K562 (cell line): ENCODE results near the gene VWA3B. TPM values are rescaled to one million over a fixed set of nuclear protein-coding genes. Genes with fewer than 3 reads are reported as not detected.

Experiments used
- ATAC-seq: fragments of 200-7000 bp; cut with Tn5 transposase; 3 replicates; pipeline ENCODE4 v1.9.1; 2020; ENCODE audit warnings: moderate library complexity
- BruUV-seq: library from RNA; stranded (reverse); fragments of 400-500 nt; replicated peaks from 2 replicates; lab custom pipeline; 2021; lab: Mats Ljungman, UMichigan
- CTCF ChIA-PET: fragments of 300-600 bp; formaldehyde crosslinking; extraction: SDS; loops from one replicate; lab custom pipeline; 2021; ENCODE audit warnings: low intra/inter-chr PET ratio; lab: Yijun Ruan, JAX
- POLR2A ChIA-PET: fragments of 300-600, 350-650 bp; sonication (Branson Sonifier 250); formaldehyde crosslinking; extraction: SDS; loops from one replicate; lab custom pipeline; 2021; ENCODE audit warnings: antibody characterized with exemption, inconsistent platforms; lab: Yijun Ruan, JAX
- DNase-seq, 4 experiments: peaks; one replicate each; pipeline versions ENCODE4 v3.0.0 to v3.0.0-alpha.2; 2011 to 2018; ENCODE audit warnings: low spot score in 3 of 4, mixed read lengths in 3 of 4; ENCODE audit errors: extremely low read depth in 1 of 4
- FAIRE-seq: peaks from 2 replicates; lab custom pipeline; 2011; peaks lifted over from hg19 to GRCh38; lab: Jason Lieb, UNC
- H2AFZ ChIP-seq: 2 replicates; pipeline ENCODE4 v1.6.0; 2011; ENCODE audit warnings: low read depth, low read length, control low read depth, inconsistent platforms
- H3K27ac ChIP-seq: fragments of 200-600 bp; 3 replicates; pipeline ENCODE4 v1.8.0; 2011; ENCODE audit warnings: low read depth, mild to moderate bottlenecking, control low read depth, inconsistent platforms, low read length, moderate library complexity, mixed read lengths; ENCODE audit errors: extremely low read depth
- H3K27me3 ChIP-seq, 2 experiments: fragments of 300-600 bp in 1 of 2; 2 replicates in 1 of 2; 3 replicates in 1 of 2; pipeline versions ENCODE4 v1.6.0 to v1.8.0; 2011; ENCODE audit warnings: inconsistent platforms in 2 of 2, low read length in 2 of 2, mild to moderate bottlenecking in 1 of 2, mixed read lengths in 1 of 2, moderate library complexity in 1 of 2; ENCODE audit not compliant: control insufficient read depth in 2 of 2, insufficient read depth in 2 of 2
- H3K36me3 ChIP-seq: fragments of 300-600 bp; 3 replicates; pipeline ENCODE4 v1.8.0; 2011; ENCODE audit warnings: mild to moderate bottlenecking, low read length, inconsistent platforms; ENCODE audit not compliant: control insufficient read depth, insufficient read depth
- H3K4me1 ChIP-seq, 2 experiments: fragments of 200-600 bp in 1 of 2; replicated peaks in 1 of 2; 2 replicates in 1 of 2; 3 replicates in 1 of 2; pipeline versions ENCODE4 v1.5.1 to v1.8.0; 2011; ENCODE audit warnings: inconsistent platforms in 2 of 2, low read length in 2 of 2, mild to moderate bottlenecking in 1 of 2, mixed read lengths in 1 of 2, moderate library complexity in 1 of 2; ENCODE audit not compliant: control insufficient read depth in 2 of 2, insufficient read depth in 2 of 2
- H3K4me2 ChIP-seq: 2 replicates; pipeline ENCODE4 v1.6.1; 2011; ENCODE audit warnings: low read length, control low read depth, inconsistent platforms, mixed read lengths; ENCODE audit not compliant: insufficient read depth
- H3K4me3 ChIP-seq: fragments of 200-600 bp; sonication (generic), shearing (Covaris generic); 2 replicates; pipeline ENCODE4 v1.5.1; 2016; ENCODE audit warnings: control low read depth, inconsistent platforms
- H3K79me2 ChIP-seq: fragments of 200-600 bp; 3 replicates; pipeline ENCODE4 v1.8.0; 2011; ENCODE audit warnings: low read length, inconsistent platforms; ENCODE audit not compliant: control insufficient read depth, insufficient read depth
- H3K9ac ChIP-seq, 2 experiments: 2 replicates each; pipeline versions ENCODE4 v1.6.0 to v1.6.1; 2011; ENCODE audit warnings: low read depth in 2 of 2, low read length in 2 of 2, control low read depth in 1 of 2, inconsistent platforms in 1 of 2, mild to moderate bottlenecking in 1 of 2, mixed read lengths in 1 of 2; ENCODE audit not compliant: insufficient read depth in 1 of 2
- H3K9me1 ChIP-seq: one replicate; pipeline ENCODE4 v1.6.0; 2011; ENCODE audit warnings: inconsistent platforms, mild to moderate bottlenecking, low read length, moderate library complexity; ENCODE audit not compliant: control insufficient read depth, insufficient read depth
- H3K9me3 ChIP-seq: replicated peaks from 2 replicates; pipeline ENCODE4 v1.5.1; 2011; ENCODE audit warnings: low read depth, low read length, inconsistent platforms; ENCODE audit not compliant: control insufficient read depth, insufficient read depth
- H4K20me1 ChIP-seq: replicated peaks from 2 replicates; pipeline ENCODE4 v1.6.1; 2011; ENCODE audit warnings: low read length, inconsistent platforms, mixed read lengths; ENCODE audit not compliant: control insufficient read depth, insufficient read depth
- CTCF ChIP-seq, 3 experiments: IDR thresholded peaks in 2 of 3; conservative IDR thresholded peaks in 1 of 3; 2 replicates each; pipeline ENCODE4 v1.5.1; 2011 to 2012; ENCODE audit warnings: low read length in 3 of 3, mild to moderate bottlenecking in 3 of 3, control low read depth in 2 of 3, improper control_type of control experiment in 1 of 3, inconsistent platforms in 1 of 3, low read depth in 1 of 3, mixed read lengths in 1 of 3, moderate library complexity in 1 of 3; ENCODE audit not compliant: insufficient read depth in 2 of 3
- MEIS2 ChIP-seq: fragments of 450-650 bp; IDR thresholded peaks from 2 replicates; pipeline ENCODE4 v1.6.1; 2014; ENCODE audit warnings: mild to moderate bottlenecking; ENCODE audit not compliant: partially characterized antibody
- NFYB ChIP-seq: IDR thresholded peaks from 2 replicates; pipeline ENCODE4 v1.6.1; 2011; ENCODE audit warnings: mild to moderate bottlenecking, moderate library complexity; ENCODE audit not compliant: insufficient read length; ENCODE audit errors: extremely low read depth
- PBX2 ChIP-seq, 2 experiments: IDR thresholded peaks in 1 of 2; conservative IDR thresholded peaks in 1 of 2; 2 replicates each; pipeline ENCODE4 v1.6.1; 2016; ENCODE audit warnings: low read depth in 2 of 2, mild to moderate bottlenecking in 1 of 2, missing compliant biosample characterization in 1 of 2, missing genetic modification characterization in 1 of 2, moderate library complexity in 1 of 2
- PKNOX1 ChIP-seq: fragments of 450-650 bp; IDR thresholded peaks from 2 replicates; pipeline ENCODE4 v1.6.1; 2016
- RAD21 ChIP-seq, 2 experiments: fragments of 250-450 bp in 1 of 2; fragments of 450-650 bp in 1 of 2; sonication (Bioruptor Pico) in 1 of 2; formaldehyde crosslinking in 1 of 2; IDR thresholded peaks in 1 of 2; conservative IDR thresholded peaks in 1 of 2; 2 replicates each; pipeline versions ENCODE4 v1.4.0 to v1.8.0; 2020 to 2022; ENCODE audit warnings: mild to moderate bottlenecking in 2 of 2, moderate library complexity in 1 of 2
- VEZF1 ChIP-seq: fragments of 200-800 bp; sonication (Bioruptor generic); IDR thresholded peaks from 2 replicates; pipeline ENCODE4 v1.6.1; 2017; ENCODE audit warnings: missing genetic modification characterization, missing compliant biosample characterization
- ZNF699 ChIP-seq: fragments of 250-450 bp; sonication (Bioruptor Pico); IDR thresholded peaks from 2 replicates; pipeline ENCODE4 v1.8.0; 2021; ENCODE audit warnings: mild to moderate bottlenecking, moderate library complexity; ENCODE audit not compliant: insufficient replicate concordance
- WGBS: fragments of 100-300 bp; shearing (Covaris generic); methylation state at CpG from one replicate; pipeline ENCODE4 v1.1.6; 2016; ENCODE audit warnings: low coverage, mixed read lengths; ENCODE audit not compliant: insufficient coverage; ENCODE audit errors: missing lambda C conversion rate; 5-methylcytosine and 5-hydroxymethylcytosine counted together
- in situ Hi-C: fragments of 300-500 bp; cut with MboI; formaldehyde crosslinking; loops from 4 replicates; pipeline ENCODE4 v1.15.0; 2018; ENCODE audit warnings: inconsistent platforms, mixed read lengths
- intact Hi-C: fragments of 100-400 bp; cut with micrococcal nuclease; formaldehyde crosslinking; loops from 2 replicates; pipeline ENCODE4 v1.14.2; 2022
- polyA plus RNA-seq, 8 experiments: library from polyadenylated mRNA; depleted of rRNA in 4 of 8; stranded (reverse) in 5 of 8; unstranded in 3 of 8; fragments of >200 nt; fragmentation: Nextera tagmentation in 2 of 8; fragmentation: Illumina TruSeq in 1 of 8; extraction: Ambion mirVana in 2 of 8; extraction: Trizol in 1 of 8; gene quantifications; 2 replicates each; pipeline versions ENCODE4 v1.2.1 to v1.2.3, GENCODE V29; 2011 to 2014; ENCODE audit warnings: inconsistent platforms in 1 of 8, missing spikeins in 1 of 8
- total RNA-seq, 7 experiments: library from RNA; depleted of rRNA in 6 of 7; stranded (reverse); fragments of >200 nt in 6 of 7; fragmentation: Illumina TruSeq in 2 of 7; extraction: Trizol in 2 of 7; gene quantifications; 2 replicates each; pipeline versions ENCODE4 v1.2.1 to v1.2.3, GENCODE V29; 2011 to 2021; ENCODE audit warnings: low replicate concordance in 1 of 7

VWA3B gene
- total and polyA plus RNA-seq, 9 of the 15 experiments (the other 6 are each of a cell fraction or from before 2014, with no cell fraction given), result not detected

GRCh38 chr2:98149333-98149697 lies 62.3 kb downstream of the VWA3B start:
- H4K20me1 ChIP-seq, result no peaks in the 10 kb centered on the region
- TF ChIP-seq RAD21 (CRISPR knock-in tag; conservative IDR thresholded peaks at IDR 0.05 in 1 of 2, IDR thresholded peaks at IDR 0.05 in 1 of 2) (peak in 1 of 2 experiments; percentile 20; a peak in 1 of 4 replicates), VEZF1 (CRISPR knock-in tag) (no peak), MEIS2 (peak; percentile 56), ZNF699 (CRISPR knock-in tag) (no peak), PKNOX1 (peak; percentile 95), CTCF (IDR thresholded peaks at IDR 0.05 in 2 of 3, conservative IDR thresholded peaks at IDR 0.05 in 1 of 3; ENCODE audit: insufficient read depth in 2 of 3, low read depth in 1 of 3, low read length in 3 of 3) (peak in 1 of 3 experiments; percentile 9; a peak in 1 of 6 replicates), PBX2 (CRISPR knock-in tag; IDR thresholded peaks at IDR 0.05; ENCODE audit: low read depth) (no peak), PBX2 (tag; conservative IDR thresholded peaks at IDR 0.05; ENCODE audit: low read depth) (peak; percentile 67), NFYB (peak; percentile 16)
- POLR2A ChIA-PET, result interaction anchor here (1.4 kb wide), 1 partner anchor 35 kb away, joined by 4 read pairs; no protein-coding TSS in a partner anchor
- DNase-seq (peak in 2 of 4 experiments; percentile 34 to 37), FAIRE-seq (peak; percentile 80), ATAC-seq (peak; percentile 90)
- H3K79me2 ChIP-seq, result no peaks in the 10 kb centered on the region
- H3K9ac ChIP-seq, result no peak overlapping the region
- no peak overlapping the region for H2AFZ ChIP-seq
- BruUV-seq, result no TSS peak
- H3K4me1 ChIP-seq, result no peaks in the 10 kb centered on the region
- H3K36me3 ChIP-seq, result no peaks in the 10 kb centered on the region
- CTCF ChIA-PET, result no interaction called here
- H3K9me3 ChIP-seq, result no peaks in the 10 kb centered on the region
- 0% methylated on average over 4 of the region's 4 CpGs for WGBS
- intact Hi-C loops, result no loop called here
- no peak overlapping the region for H3K27ac ChIP-seq
- in situ Hi-C loops, result no loop called here
- H3K27me3 ChIP-seq, result peaks cover 7 to 19% of the 10 kb centered on the region in 2 experiments
- H3K9me1 ChIP-seq, result no peaks in the 10 kb centered on the region
- no peak overlapping the region for H3K4me3 ChIP-seq
- no peak overlapping the region for H3K4me2 ChIP-seq
